ENCODE results near the gene EPN3.

DNA sequence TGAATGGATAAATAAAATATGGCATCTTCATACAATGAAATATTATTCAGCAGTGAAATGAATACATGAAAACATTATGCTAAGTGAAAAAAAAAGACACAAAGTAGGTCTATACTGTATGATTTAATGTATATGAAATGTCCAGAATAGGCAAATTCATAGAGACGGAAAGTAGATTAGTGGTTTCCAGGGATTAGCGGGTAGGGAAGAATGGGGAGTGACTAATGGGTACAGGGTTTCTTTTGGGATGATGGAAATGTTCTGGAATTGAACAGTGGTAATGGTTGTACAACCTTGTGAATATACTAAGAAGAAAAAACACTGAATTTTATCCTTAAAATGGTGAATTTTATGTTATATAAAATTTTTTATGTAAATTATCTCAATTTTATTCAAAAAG, 32.8 kb upstream of the EPN3 start:
- TF ChIP-seq, protein P1, sequence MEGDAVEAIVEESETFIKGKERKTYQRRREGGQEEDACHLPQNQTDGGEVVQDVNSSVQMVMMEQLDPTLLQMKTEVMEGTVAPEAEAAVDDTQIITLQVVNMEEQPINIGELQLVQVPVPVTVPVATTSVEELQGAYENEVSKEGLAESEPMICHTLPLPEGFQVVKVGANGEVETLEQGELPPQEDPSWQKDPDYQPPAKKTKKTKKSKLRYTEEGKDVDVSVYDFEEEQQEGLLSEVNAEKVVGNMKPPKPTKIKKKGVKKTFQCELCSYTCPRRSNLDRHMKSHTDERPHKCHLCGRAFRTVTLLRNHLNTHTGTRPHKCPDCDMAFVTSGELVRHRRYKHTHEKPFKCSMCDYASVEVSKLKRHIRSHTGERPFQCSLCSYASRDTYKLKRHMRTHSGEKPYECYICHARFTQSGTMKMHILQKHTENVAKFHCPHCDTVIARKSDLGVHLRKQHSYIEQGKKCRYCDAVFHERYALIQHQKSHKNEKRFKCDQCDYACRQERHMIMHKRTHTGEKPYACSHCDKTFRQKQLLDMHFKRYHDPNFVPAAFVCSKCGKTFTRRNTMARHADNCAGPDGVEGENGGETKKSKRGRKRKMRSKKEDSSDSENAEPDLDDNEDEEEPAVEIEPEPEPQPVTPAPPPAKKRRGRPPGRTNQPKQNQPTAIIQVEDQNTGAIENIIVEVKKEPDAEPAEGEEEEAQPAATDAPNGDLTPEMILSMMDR (IDR thresholded peaks at IDR 0.05; ENCODE audit: insufficient read depth, low read length, poor library complexity, severe bottlenecking), result no peak
- no peak for TF ChIP-seq EZH2phosphoT487 (conservative IDR thresholded peaks at IDR 0.05; ENCODE audit: low read length)
